Left renal cortex interstitium (tissue), 4 donors: ENCODE measurements around the gene ACTR5. TPM values are rescaled to one million over a fixed set of nuclear protein-coding genes. Genes with fewer than 3 reads are reported as not detected.

Source experiments
- DNase-seq, 4 donors: peaks; one replicate each; pipeline ENCODE4 v3.0.0-alpha.2; 2013; ENCODE audit warnings: low read depth in 4 of 4, low spot score in 2 of 4, missing footprints in 1 of 4
- polyA plus RNA-seq, 4 donors: library from polyadenylated mRNA; unstranded; fragments of 120-200 nt; gene quantifications; one replicate each; pipeline ENCODE4 v1.2.1, GENCODE V29; 2013; ENCODE audit not compliant: insufficient read length in 4 of 4

ACTR5 gene
- 10 to 100 TPM in 2 of 4 donors, 1 to 10 TPM in 2; 9.2 to 10.9 (median 9.8) TPM for polyA plus RNA-seq

- peak in 3 of 4 donors; percentile 84 to 88 (median 86) for DNase-seq
These were observed at the start of gene ACTR5 for GRCh38 chr20:38748097-38748860. Gene ACTR5 (plus strand): TSS chr20:38748460. CDS start chr20:38748479, 19 bp downstream.

GRCh38 chr20:38698541-38698940, 49.7 kb upstream of the ACTR5 start:
- DNase-seq, result no peak

GRCh38 chr20:38700141-38700540, 48.1 kb upstream of the ACTR5 start:
- DNase-seq, result no peak

GRCh38 chr20:38700926-38701325, 47.3 kb upstream of the ACTR5 start:
- no peak for DNase-seq

GRCh38 chr20:38703526-38703925, 44.7 kb upstream of the ACTR5 start:
- DNase-seq, result no peak

- no peak for DNase-seq
These were observed 44.1 kb upstream of the ACTR5 start for GRCh38 chr20:38704136-38704535.

- DNase-seq, result no peak
These were observed 41.8 kb upstream of the ACTR5 start for GRCh38 chr20:38706509-38706908.

- DNase-seq, result no peak
These were observed 34.0 kb upstream of the ACTR5 start for GRCh38 chr20:38714308-38714707.

- no peak for DNase-seq
These were observed 32.6 kb upstream of the ACTR5 start for GRCh38 chr20:38715646-38716045.

GRCh38 chr20:38722683-38723016, 25.6 kb upstream of the ACTR5 start:
- DNase-seq, result no peak

GRCh38 chr20:38723017-38723847, 25.0 kb upstream of the ACTR5 start:
- DNase-seq, result no peak

GRCh38 chr20:38723848-38724625, 24.2 kb upstream of the ACTR5 start, which contains the start of gene SLC32A1:
Gene SLC32A1 (plus strand): TSS chr20:38724486. CDS start chr20:38724725, 239 bp downstream.
- DNase-seq, result no peak

GRCh38 chr20:38724626-38725147, 23.6 kb upstream of the ACTR5 start:
- no peak for DNase-seq

- DNase-seq, result no peak
These were observed 22.9 kb upstream of the ACTR5 start for GRCh38 chr20:38725148-38725901.

GRCh38 chr20:38725931-38726803, 22.1 kb upstream of the ACTR5 start:
- DNase-seq, result no peak

- DNase-seq, result no peak
These were observed 21.3 kb upstream of the ACTR5 start for GRCh38 chr20:38726804-38727606.

- no peak for DNase-seq
These were observed 20.6 kb upstream of the ACTR5 start for GRCh38 chr20:38727607-38728190.
